Stimulated activated CD4-positive, alpha-beta T cell treated with anti-CD3 and anti-CD28 coated beads, Interleukin-1b, Interleukin-23, amount 100 ng/mL, for 1 hour (primary cell): ENCODE results near the gene RAB3D.

Experiments
- DNase-seq, 2 donors: peaks; one replicate each; pipeline ENCODE4 v3.0.0-alpha.2; 2020; ENCODE audit warnings: low read depth in 2 of 2

The RAB3D gene

GRCh38 chr19:11295180-11295579, 44.3 kb downstream of the RAB3D start:
- no peak for DNase-seq

- DNase-seq = peak; percentile 55 to 69
Observed at GRCh38 chr19:11293433-11294389, 45.7 kb downstream of the RAB3D start.

- DNase-seq = no peak
Observed at GRCh38 chr19:11291991-11292390, 47.5 kb downstream of the RAB3D start.

GRCh38 chr19:11291415-11291814, 48.0 kb downstream of the RAB3D start:
- no peak for DNase-seq

GRCh38 chr19:11290256-11290655, 49.2 kb downstream of the RAB3D start:
- no peak for DNase-seq

- DNase-seq = no peak
Observed at GRCh38 chr19:11288349-11288748, 51.1 kb downstream of the RAB3D start.

- no peak for DNase-seq
Observed at GRCh38 chr19:11286312-11286974, 53.0 kb downstream of the RAB3D start.

- no peak for DNase-seq
Observed at GRCh38 chr19:11284515-11284914, 54.9 kb downstream of the RAB3D start.

GRCh38 chr19:11281356-11282049, 58.0 kb downstream of the RAB3D start:
- DNase-seq = no peak

GRCh38 chr19:11279505-11280236, 59.8 kb downstream of the RAB3D start:
- DNase-seq = no peak

GRCh38 chr19:11278670-11279069, 60.8 kb downstream of the RAB3D start:
- no peak for DNase-seq

- no peak for DNase-seq
Observed at GRCh38 chr19:11274533-11275086, 64.8 kb downstream of the RAB3D start.

- no peak for DNase-seq
Observed at GRCh38 chr19:11273989-11274388, 65.5 kb downstream of the RAB3D start.

- DNase-seq = no peak
Observed at GRCh38 chr19:11273296-11273695, 66.2 kb downstream of the RAB3D start.
